B cell (primary cell): ENCODE data around the gene VSTM2L.

Experiments
- CTCF ChIP-seq: fragments of 200-600 bp; IDR thresholded peaks from one replicate; pipeline ENCODE4 v1.8.0; 2022; ENCODE audit warnings: antibody characterized with exemption, mild to moderate bottlenecking
- EZH2 ChIP-seq: IDR thresholded peaks from 2 replicates; pipeline ENCODE4 v1.6.1; 2012; ENCODE audit warnings: borderline replicate concordance, low read depth, mild to moderate bottlenecking, moderate library complexity, low read length; ENCODE audit not compliant: insufficient read depth, poor library complexity, severe bottlenecking

GRCh38 chr20:37899105-37900045 lies 3.6 kb upstream of the VSTM2L start:
- no peak for TF ChIP-seq CTCF
- TF ChIP-seq EZH2 = no peak
